SK-N-SH treated with all-trans-retinoic acid at 6 μM for 48 hours (cell line): ENCODE measurements around the gene SNRPB2.

Source experiments
- CREB5 ChIP-seq: fragments of 250-450 bp; sonication (Bioruptor Pico); IDR thresholded peaks from 2 replicates; pipeline ENCODE4 v1.5.1; 2020; ENCODE audit warnings: low read depth, mild to moderate bottlenecking, moderate library complexity
- CSDC2 ChIP-seq: fragments of 250-450 bp; sonication (Bioruptor Pico); IDR thresholded peaks from 2 replicates; pipeline ENCODE4 v1.5.0; 2020; ENCODE audit warnings: mild to moderate bottlenecking, moderate library complexity
- ISL1 ChIP-seq: fragments of 250-450 bp; sonication (Bioruptor Pico); IDR thresholded peaks from 2 replicates; pipeline ENCODE4 v2.1.2; 2022; ENCODE audit warnings: mild to moderate bottlenecking, moderate library complexity
- RARB ChIP-seq: fragments of 250-450 bp; sonication (Bioruptor Pico); IDR thresholded peaks from 2 replicates; pipeline ENCODE4 v1.8.0; 2021; ENCODE audit warnings: mild to moderate bottlenecking, moderate library complexity
- SNAI2 ChIP-seq: fragments of 250-450 bp; sonication (Bioruptor Pico); IDR thresholded peaks from 2 replicates; pipeline ENCODE4 v1.5.0; 2020; ENCODE audit warnings: mild to moderate bottlenecking, moderate library complexity
- TOX ChIP-seq: fragments of 250-450 bp; sonication (Bioruptor Pico); IDR thresholded peaks from 2 replicates; pipeline ENCODE4 v1.8.0; 2021; ENCODE audit warnings: mild to moderate bottlenecking, moderate library complexity, borderline replicate concordance
- ZC3H10 ChIP-seq: fragments of 250-450 bp; sonication (Bioruptor Pico); IDR thresholded peaks from 2 replicates; pipeline ENCODE4 v1.5.1; 2021; ENCODE audit warnings: mild to moderate bottlenecking, moderate library complexity
- ZFP30 ChIP-seq: fragments of 450-650 bp; formaldehyde crosslinking; IDR thresholded peaks from 2 replicates; pipeline ENCODE4 v1.5.0; 2022; ENCODE audit warnings: mild to moderate bottlenecking, moderate library complexity
- ZNF70 ChIP-seq: fragments of 450-650 bp; formaldehyde crosslinking; IDR thresholded peaks from 2 replicates; pipeline ENCODE4 v1.5.0; 2020; ENCODE audit warnings: mild to moderate bottlenecking, moderate library complexity
- ZNF8 ChIP-seq: fragments of 450-650 bp; formaldehyde crosslinking; IDR thresholded peaks from 2 replicates; pipeline ENCODE4 v1.5.0; 2020; ENCODE audit warnings: mild to moderate bottlenecking, moderate library complexity

- TF ChIP-seq CSDC2 (CRISPR knock-in tag) (no peak), ISL1 (CRISPR knock-in tag) (no peak), ZFP30 (CRISPR knock-in tag) (no peak), RARB (CRISPR knock-in tag) (no peak), CREB5 (CRISPR knock-in tag) (no peak), TOX (CRISPR knock-in tag) (no peak), ZNF8 (no peak), SNAI2 (CRISPR knock-in tag) (no peak), ZC3H10 (CRISPR knock-in tag) (no peak), ZNF70 (CRISPR knock-in tag) (no peak)
These were observed 10.4 kb upstream of the SNRPB2 start for GRCh38 chr20:16719421-16719820.
